Omental fat pad (tissue), 4 donors: Measurements from ENCODE around the gene CCDC107. TPM values are rescaled to one million over a fixed set of nuclear protein-coding genes. Genes with fewer than 3 reads are reported as not detected.
A peak's percentile ranks its signal among the peaks of the same experiment; 100 is the strongest.

Source experiments
- ATAC-seq: fragments of 150-250 bp; one replicate; pipeline ENCODE4 v1.9.1; 2016; ENCODE audit warnings: mild to moderate bottlenecking, moderate library complexity; ENCODE audit not compliant: low FRiP score
- DNase-seq: peaks from one replicate; pipeline ENCODE4 v3.0.0-alpha.2; 2019; ENCODE audit warnings: low spot score
- total RNA-seq, 4 donors: library from RNA; depleted of rRNA; stranded (reverse); fragments of >200 nt; gene quantifications; one replicate each; pipeline ENCODE4 v1.1.0, GENCODE V29; 2016
- TF ChIP-seq, protein P1 (sequence below), 3 donors: fragments of 450-650 bp; IDR thresholded peaks; one replicate each; pipeline ENCODE4 v1.5.1; 2016 to 2017; ENCODE audit warnings: antibody characterized with exemption in 3 of 3, mild to moderate bottlenecking in 3 of 3, moderate library complexity in 2 of 3

The CCDC107 gene
- total RNA-seq, 4 donors from 2014 or later, result 35.8 to 108 (median 52.5) TPM

DNA sequence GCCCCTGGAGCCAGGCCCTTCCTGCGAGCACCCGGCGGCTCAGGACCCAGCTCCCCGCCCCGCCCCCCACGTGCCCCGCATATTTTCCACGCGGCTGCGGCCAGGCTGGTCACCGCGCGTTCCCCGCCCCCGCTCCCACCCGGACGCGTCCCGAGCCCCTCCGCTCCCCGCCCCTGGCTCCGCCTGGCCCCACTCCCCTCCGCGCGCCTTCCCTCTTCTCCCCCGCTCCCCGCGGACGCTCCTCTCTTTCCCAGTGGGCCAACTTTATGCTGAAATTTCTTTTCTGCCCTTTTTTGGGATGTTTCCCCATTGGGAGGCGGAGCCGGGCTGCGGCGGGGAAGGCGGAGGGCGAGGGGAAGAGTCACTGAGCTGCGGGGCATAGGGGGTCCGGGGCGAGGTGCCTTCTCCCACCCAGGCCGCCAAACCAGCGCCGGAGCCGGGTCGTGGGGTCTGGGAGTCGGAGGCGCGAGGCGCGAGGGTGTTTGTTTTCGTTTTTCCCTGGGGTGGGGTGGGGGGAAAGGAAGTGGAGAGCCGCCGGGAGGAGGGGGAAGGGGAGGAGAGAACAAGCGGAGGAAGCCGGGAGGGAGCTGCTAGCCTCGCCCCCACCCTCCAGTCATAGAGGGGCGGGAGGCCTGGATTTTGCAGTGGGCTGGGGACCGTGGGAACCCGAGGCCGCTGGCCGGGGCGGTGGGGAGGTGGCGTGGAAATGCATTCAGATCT lies 32.7 kb downstream of the CCDC107 start:
- ATAC-seq, result peak; percentile 52
- peak; percentile 59 for DNase-seq
- TF ChIP-seq, protein P1, sequence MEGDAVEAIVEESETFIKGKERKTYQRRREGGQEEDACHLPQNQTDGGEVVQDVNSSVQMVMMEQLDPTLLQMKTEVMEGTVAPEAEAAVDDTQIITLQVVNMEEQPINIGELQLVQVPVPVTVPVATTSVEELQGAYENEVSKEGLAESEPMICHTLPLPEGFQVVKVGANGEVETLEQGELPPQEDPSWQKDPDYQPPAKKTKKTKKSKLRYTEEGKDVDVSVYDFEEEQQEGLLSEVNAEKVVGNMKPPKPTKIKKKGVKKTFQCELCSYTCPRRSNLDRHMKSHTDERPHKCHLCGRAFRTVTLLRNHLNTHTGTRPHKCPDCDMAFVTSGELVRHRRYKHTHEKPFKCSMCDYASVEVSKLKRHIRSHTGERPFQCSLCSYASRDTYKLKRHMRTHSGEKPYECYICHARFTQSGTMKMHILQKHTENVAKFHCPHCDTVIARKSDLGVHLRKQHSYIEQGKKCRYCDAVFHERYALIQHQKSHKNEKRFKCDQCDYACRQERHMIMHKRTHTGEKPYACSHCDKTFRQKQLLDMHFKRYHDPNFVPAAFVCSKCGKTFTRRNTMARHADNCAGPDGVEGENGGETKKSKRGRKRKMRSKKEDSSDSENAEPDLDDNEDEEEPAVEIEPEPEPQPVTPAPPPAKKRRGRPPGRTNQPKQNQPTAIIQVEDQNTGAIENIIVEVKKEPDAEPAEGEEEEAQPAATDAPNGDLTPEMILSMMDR (IDR thresholded peaks at IDR 0.05), result no peak

DNA sequence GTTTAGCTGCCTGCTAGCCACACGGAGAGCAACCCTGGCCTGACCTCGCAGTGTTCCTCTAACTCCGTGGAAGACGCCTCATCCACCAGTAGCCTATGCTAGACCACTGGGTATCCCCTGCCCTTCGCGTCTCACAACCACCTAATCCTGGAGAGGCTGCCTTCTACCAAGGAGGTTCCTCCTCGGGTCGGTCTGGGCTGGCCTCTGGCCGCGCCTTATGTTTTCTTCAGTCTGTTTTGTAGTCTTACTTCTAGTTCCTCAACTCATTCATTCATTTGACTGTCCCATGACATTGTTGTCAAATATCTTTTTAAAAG lies 33.2 kb downstream of the CCDC107 start:
- ATAC-seq, result peak; percentile 15
- no peak for DNase-seq

DNA sequence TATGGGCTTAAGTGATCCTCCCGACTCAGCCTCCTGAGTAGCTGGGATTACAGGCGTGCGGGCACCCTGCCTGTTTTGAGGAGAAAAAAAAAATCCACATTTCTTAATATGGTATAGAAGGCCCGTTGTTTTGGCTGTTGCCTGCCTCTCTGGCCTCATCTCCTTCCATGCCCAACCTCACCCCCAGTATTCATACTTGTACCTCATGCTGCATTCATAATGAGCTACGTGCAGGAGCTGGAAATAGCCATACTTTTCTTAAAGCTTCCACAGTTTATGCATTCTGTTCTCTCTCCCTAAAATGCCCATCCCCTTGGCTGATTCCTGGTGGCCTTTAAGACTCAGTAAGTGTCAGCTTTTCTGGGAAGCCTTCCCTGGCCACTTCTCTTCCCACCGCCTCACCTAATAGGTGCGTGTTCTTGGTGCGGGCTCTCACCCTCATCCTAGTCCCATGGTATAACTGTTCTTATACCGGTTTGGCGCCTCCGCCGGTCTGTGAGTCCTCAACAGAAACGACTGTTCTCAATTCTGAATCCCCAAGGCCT lies 33.7 kb downstream of the CCDC107 start:
- TF ChIP-seq, protein P1 (IDR thresholded peaks at IDR 0.05), result no peak
- no peak for ATAC-seq
- no peak for DNase-seq

More for the DNA sequence above, 33.2 kb downstream of the CCDC107 start:
- TF ChIP-seq, protein P1 (IDR thresholded peaks at IDR 0.05), result no peak

DNA sequence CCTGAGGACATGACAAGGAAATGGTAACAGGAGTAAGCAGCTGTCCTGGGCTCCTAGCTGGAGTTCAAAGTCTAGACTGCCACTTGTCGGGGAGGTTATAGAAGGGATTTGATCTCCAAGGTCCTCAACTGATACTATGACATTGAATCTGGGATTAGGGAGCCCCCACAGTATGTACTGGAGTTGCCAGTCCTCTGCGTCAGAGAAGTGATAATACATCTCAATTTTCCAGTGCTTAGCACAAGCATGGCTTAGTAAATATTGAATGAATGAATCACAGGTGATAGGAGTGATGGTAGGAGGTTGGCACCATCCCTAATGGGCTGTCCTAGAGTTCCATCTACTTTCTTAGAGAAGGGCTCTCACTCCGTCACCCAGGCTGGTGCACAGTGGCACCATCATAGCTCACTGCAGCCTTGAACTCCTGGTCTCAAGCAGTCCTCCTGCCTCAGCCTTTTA lies 37.9 kb downstream of the CCDC107 start:
- TF ChIP-seq, protein P1 (IDR thresholded peaks at IDR 0.05), result no peak
- DNase-seq, result no peak
- ATAC-seq, result no peak

DNA sequence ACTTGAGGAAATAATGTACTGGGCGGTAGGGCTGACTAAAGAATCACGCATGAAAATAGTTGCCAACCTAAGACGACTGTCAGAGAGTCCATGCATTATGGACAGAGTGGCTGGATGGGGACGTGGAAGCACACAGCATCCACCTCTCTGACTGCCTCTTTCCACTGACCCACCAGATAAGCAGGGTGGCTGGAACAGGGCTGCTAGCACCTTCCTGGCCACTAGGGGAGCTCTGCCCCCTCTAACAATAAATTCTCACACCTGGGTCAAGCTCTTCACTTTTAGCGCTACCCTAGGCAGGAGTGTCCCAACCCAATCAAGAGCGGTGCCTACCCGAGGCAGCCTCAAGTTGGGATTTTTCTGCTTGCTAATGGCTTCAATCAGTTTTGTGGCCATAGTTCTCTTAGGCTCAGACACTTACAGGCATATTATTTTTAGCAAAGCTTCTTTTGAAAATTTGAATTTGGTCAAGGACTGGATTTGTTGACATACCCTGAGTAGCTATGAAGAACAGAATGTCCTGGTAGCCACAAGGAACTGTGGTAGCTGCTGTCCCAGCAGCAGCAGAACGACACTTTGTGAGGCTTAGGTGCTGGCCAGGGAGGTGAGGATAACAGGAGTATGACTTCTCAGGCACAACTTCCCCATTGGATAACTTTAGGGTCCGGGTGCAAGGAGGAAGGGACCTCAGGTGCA lies 38.6 kb downstream of the CCDC107 start:
- DNase-seq (no peak), ATAC-seq (peak; percentile 71)
- TF ChIP-seq, protein P1 (IDR thresholded peaks at IDR 0.05), result no peak

DNA sequence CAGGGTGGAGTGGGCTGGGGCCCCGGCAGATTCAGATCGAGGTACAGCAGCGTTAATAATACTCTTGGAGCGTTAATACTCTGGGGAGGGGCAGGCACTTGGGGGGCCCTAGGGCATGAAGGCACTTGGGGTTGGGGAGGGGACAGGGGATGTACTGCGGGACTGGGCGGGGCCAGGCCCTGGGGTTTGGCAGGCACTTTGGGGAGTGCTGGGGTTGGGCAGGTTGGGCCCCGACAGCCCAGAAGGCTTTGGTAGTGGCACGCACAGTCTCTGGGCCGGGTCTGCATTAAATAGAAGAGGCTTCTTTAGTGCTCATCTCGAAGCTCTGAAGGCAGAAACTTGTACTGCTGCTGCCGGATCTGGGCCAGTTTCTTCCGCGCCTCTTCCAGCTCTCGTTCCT lies 39.4 kb downstream of the CCDC107 start:
- TF ChIP-seq, protein P1 (IDR thresholded peaks at IDR 0.05), result no peak
- DNase-seq (no peak), ATAC-seq (no peak)
